Vagina (tissue), 2 donors: ENCODE data around the gene CALN1.

ENCODE experiments used
- CTCF ChIP-seq, 3 experiments: fragments of 450-650 bp in 2 of 3; fragments of 200-600 bp in 1 of 3; sonication (generic) in 1 of 3; IDR thresholded peaks; one replicate each; pipeline ENCODE4 v1.5.1; 2017 to 2019; ENCODE audit warnings: antibody characterized with exemption in 3 of 3, mild to moderate bottlenecking in 2 of 3, moderate library complexity in 2 of 3
- POLR2A ChIP-seq, 2 donors: fragments of 450-650 bp; IDR thresholded peaks; one replicate each; pipeline ENCODE4 v1.6.1; 2017; ENCODE audit warnings: antibody characterized with exemption in 2 of 2, mild to moderate bottlenecking in 2 of 2, moderate library complexity in 2 of 2

- TF ChIP-seq CTCF (IDR thresholded peaks at IDR 0.05), result no peak
- TF ChIP-seq POLR2A (IDR thresholded peaks at IDR 0.05), result no peak
Observed at GRCh38 chr7:71784180-71784579, 628.0 kb downstream of the CALN1 start.
